OCI-LY7 (cell line): ENCODE results near the gene PPM1H.

Source experiments
- EZH2phosphoT487 ChIP-seq: fragments of 200-600 bp; sonication (generic); IDR thresholded peaks from 2 replicates; pipeline ENCODE4 v1.6.1; 2018; ENCODE audit warnings: low read depth, borderline replicate concordance, mild to moderate bottlenecking, mixed run types, antibody characterized with exemption, low read length, moderate library complexity, mixed read lengths
- TF ChIP-seq, protein P1 (sequence below): fragments of 200-600 bp; sonication (generic); conservative IDR thresholded peaks from 2 replicates; pipeline ENCODE4 v1.5.1; 2014; ENCODE audit warnings: mild to moderate bottlenecking, antibody characterized with exemption, low read length, moderate library complexity, mixed read lengths

DNA sequence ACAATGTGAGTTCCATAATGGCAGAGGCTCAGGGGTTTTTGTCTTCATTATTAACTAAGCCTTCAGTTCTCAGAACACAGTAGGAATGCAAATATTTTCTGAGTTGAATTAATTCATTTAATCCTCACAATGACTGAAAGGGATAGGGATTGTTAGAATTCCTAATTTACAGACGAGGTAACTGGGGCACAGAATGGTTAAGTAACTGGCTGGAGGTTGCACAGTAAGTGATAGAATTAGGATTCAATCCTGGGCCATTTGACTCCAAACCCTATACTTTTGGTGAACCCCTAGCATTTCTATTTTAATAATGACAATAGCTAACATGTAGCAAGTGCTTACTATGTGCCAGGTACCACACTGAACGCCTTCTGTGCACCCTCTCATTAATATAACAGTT lies 163.1 kb downstream of the PPM1H start:
- TF ChIP-seq, protein P1, sequence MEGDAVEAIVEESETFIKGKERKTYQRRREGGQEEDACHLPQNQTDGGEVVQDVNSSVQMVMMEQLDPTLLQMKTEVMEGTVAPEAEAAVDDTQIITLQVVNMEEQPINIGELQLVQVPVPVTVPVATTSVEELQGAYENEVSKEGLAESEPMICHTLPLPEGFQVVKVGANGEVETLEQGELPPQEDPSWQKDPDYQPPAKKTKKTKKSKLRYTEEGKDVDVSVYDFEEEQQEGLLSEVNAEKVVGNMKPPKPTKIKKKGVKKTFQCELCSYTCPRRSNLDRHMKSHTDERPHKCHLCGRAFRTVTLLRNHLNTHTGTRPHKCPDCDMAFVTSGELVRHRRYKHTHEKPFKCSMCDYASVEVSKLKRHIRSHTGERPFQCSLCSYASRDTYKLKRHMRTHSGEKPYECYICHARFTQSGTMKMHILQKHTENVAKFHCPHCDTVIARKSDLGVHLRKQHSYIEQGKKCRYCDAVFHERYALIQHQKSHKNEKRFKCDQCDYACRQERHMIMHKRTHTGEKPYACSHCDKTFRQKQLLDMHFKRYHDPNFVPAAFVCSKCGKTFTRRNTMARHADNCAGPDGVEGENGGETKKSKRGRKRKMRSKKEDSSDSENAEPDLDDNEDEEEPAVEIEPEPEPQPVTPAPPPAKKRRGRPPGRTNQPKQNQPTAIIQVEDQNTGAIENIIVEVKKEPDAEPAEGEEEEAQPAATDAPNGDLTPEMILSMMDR = no peak
- no peak for TF ChIP-seq EZH2phosphoT487
